Measurements from ENCODE around the gene SRCAP.

- TF ChIP-seq GATA3 (IDR thresholded peaks at IDR 0.05; ENCODE audit: low read depth, low read length) (no peak), GATA2 (IDR thresholded peaks at IDR 0.05; ENCODE audit: low read depth, low read length) (no peak)
Observed at GRCh38 chr16:30758988-30759491, 60.1 kb downstream of the SRCAP start.

All from SH-SY5Y (cell line).